ENCODE results near the gene PDZD2.

Gene PDZD2

DNA sequence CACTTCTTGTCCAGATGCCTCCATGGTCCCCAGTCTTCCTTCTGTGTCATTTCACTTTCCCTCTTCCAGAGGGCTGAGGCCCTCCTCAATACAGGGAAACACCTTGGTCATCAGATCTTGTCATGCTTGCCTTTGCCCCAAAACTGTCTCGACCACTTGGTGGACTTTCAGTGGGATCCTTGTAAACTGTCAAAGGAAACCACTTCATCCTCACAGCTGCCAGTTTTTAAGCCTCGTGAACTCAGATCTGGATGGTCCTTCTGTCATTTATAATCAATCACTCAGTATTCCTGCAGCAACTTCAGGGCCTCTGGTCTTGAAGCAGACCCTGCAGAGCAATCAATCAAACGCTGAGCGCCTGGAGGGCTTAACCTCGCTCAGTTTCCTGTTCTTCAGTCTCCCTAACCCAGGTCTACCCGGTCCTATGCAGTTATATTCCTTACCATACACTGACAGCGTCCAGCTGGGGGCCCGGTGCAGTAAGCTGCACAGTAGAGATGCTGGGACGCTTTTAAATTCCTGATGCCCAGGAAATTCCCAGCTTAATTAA is 460.6 kb downstream of the PDZD2 start:
- Histone ChIP-seq H3K9ac (ENCODE audit: low read depth, low read length, poor library complexity, severe bottlenecking) (no peak overlapping the region), H3K9me2 (replicated peaks; ENCODE audit: low read depth, low read length) (no peaks in the 10 kb centered on the region), H3K9me3 (ENCODE audit: insufficient read depth, low read depth, low read length) (no peaks in the 10 kb centered on the region), H3F3A (ENCODE audit: low read depth) (no peaks in the 10 kb centered on the region), H3K4me3 (ENCODE audit: low read length, poor library complexity, severe bottlenecking) (no peak overlapping the region), H3K27me3 (ENCODE audit: insufficient read depth, low read length, poor library complexity, severe bottlenecking) (no peaks in the 10 kb centered on the region), H4K20me1 (ENCODE audit: insufficient read depth, low read length, poor library complexity, severe bottlenecking) (no peaks in the 10 kb centered on the region), H3K36me3 (ENCODE audit: insufficient read depth, low read length) (peaks cover 3% of the 10 kb centered on the region; the same call in 1 of the 2 replicates), H3K4me2 (ENCODE audit: low read depth, low read length, poor library complexity, severe bottlenecking) (no peak overlapping the region), H3K79me2 (ENCODE audit: insufficient read depth, low read length) (no peaks in the 10 kb centered on the region), H2AFZ (ENCODE audit: low read length) (no peak overlapping the region), H3K4me1 (ENCODE audit: insufficient read depth, low read length, poor library complexity, severe bottlenecking) (no peaks in the 10 kb centered on the region)
- TF ChIP-seq CTCF (conservative IDR thresholded peaks at IDR 0.05; ENCODE audit: low read length) (no peak), EZH2phosphoT487 (IDR thresholded peaks at IDR 0.05; ENCODE audit: borderline replicate concordance) (no peak)

GRCh38 chr5:32100230-32100629 is 461.3 kb downstream of the PDZD2 start:
- H3K36me3 ChIP-seq (ENCODE audit: insufficient read depth, low read length) = peaks cover 3% of the 10 kb centered on the region; the same call in 1 of the 2 replicates
- no peaks in the 10 kb centered on the region for H3K4me1 ChIP-seq (ENCODE audit: insufficient read depth, low read length, poor library complexity, severe bottlenecking)
- no peak overlapping the region for H3K4me2 ChIP-seq (ENCODE audit: low read depth, low read length, poor library complexity, severe bottlenecking)
- no peak overlapping the region for H3K9ac ChIP-seq (ENCODE audit: low read depth, low read length, poor library complexity, severe bottlenecking)
- TF ChIP-seq EZH2phosphoT487 (IDR thresholded peaks at IDR 0.05; ENCODE audit: borderline replicate concordance) (no peak), CTCF (conservative IDR thresholded peaks at IDR 0.05; ENCODE audit: low read length) (no peak)
- H4K20me1 ChIP-seq (ENCODE audit: insufficient read depth, low read length, poor library complexity, severe bottlenecking) = no peaks in the 10 kb centered on the region
- no peaks in the 10 kb centered on the region for H3K9me3 ChIP-seq (ENCODE audit: insufficient read depth, low read depth, low read length)
- H3K4me3 ChIP-seq (ENCODE audit: low read length, poor library complexity, severe bottlenecking) = no peak overlapping the region
- no peak overlapping the region for H2AFZ ChIP-seq (ENCODE audit: low read length)
- H3K27me3 ChIP-seq (ENCODE audit: insufficient read depth, low read length, poor library complexity, severe bottlenecking) = no peaks in the 10 kb centered on the region
- no peaks in the 10 kb centered on the region for H3K79me2 ChIP-seq (ENCODE audit: insufficient read depth, low read length)
- H3F3A ChIP-seq (ENCODE audit: low read depth) = no peaks in the 10 kb centered on the region
- H3K9me2 ChIP-seq (replicated peaks; ENCODE audit: low read depth, low read length) = no peaks in the 10 kb centered on the region

DNA sequence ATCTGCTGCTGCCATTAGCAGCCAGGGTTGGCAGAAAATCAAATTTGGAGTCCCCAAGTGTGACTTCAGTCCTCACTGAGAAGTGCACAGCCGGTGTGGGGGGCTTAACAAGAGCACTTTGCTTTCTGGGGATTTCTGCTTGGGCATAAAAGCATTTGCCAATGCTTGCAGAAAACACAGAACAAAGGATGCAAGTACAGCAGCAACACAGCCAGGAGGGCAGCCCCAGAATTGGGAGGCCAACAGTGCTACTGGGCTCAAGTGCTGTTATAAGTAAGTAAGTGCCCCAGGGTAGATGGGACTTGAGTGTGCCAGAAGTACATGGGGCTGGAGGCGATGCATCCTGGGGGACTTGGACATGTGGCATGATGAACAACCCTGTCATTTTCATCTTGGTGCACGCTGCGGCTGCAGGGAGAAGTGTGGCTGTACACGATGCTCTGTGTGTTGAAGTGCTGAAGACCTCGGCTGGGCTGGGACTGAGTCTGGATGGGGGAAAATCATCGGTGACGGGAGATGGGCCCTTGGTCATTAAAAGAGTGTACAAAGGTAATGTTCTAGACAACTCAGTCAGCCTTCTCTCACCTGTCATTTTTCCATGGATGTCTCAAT is 461.9 kb downstream of the PDZD2 start:
- Histone ChIP-seq H4K20me1 (ENCODE audit: insufficient read depth, low read length, poor library complexity, severe bottlenecking) (no peaks in the 10 kb centered on the region), H3K4me1 (ENCODE audit: insufficient read depth, low read length, poor library complexity, severe bottlenecking) (no peaks in the 10 kb centered on the region), H3K27me3 (ENCODE audit: insufficient read depth, low read length, poor library complexity, severe bottlenecking) (no peaks in the 10 kb centered on the region), H3K79me2 (ENCODE audit: insufficient read depth, low read length) (no peaks in the 10 kb centered on the region), H3K9ac (ENCODE audit: low read depth, low read length, poor library complexity, severe bottlenecking) (no peak overlapping the region), H3K4me3 (ENCODE audit: low read length, poor library complexity, severe bottlenecking) (no peak overlapping the region), H3K9me2 (replicated peaks; ENCODE audit: low read depth, low read length) (no peaks in the 10 kb centered on the region), H3K4me2 (ENCODE audit: low read depth, low read length, poor library complexity, severe bottlenecking) (no peak overlapping the region), H2AFZ (ENCODE audit: low read length) (no peak overlapping the region), H3K36me3 (ENCODE audit: insufficient read depth, low read length) (peaks cover 8% of the 10 kb centered on the region; the same call in 1 of the 2 replicates), H3K9me3 (ENCODE audit: insufficient read depth, low read depth, low read length) (no peaks in the 10 kb centered on the region), H3F3A (ENCODE audit: low read depth) (no peaks in the 10 kb centered on the region)
- TF ChIP-seq CTCF (conservative IDR thresholded peaks at IDR 0.05; ENCODE audit: low read length) (no peak), EZH2phosphoT487 (IDR thresholded peaks at IDR 0.05; ENCODE audit: borderline replicate concordance) (no peak)

Measured in Loucy (cell line).